ENCODE data around the gene PLK3.

DNA sequence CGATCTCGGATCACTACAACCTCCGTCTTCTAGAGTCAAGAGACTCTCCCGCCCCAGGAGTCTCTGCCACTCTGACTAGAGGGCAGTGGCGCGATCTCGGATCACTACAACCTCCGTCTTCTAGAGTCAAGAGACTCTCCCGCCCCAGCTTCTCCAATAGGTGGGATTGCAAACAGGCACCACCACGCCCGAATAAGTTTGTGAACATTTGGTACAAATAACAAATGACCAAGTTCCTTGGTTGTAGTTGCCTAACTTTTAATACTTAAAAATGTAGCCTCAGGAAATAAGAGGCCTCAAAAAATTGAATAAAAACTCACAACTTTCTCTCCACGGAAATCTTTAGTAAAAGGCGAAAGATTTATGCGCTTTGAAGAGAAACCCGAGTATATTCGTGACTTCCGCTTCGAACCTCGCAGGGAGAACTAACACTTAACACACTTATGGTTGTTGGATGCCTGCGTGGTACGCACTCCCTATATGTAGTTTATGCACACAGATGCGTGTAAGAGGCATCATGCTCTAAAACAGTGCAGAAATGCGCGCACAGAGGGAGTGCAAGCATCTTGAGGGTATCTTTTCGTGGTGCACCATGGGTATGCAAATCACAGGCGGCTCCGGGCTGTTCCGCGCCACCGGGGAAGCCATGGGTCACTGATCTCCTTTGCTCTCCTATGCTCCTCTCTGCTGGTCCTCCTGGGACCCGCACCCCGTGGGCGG, 19.6 kb downstream of the PLK3 start:
- TF ChIP-seq POLR2A (IDR thresholded peaks at IDR 0.05; ENCODE audit: borderline replicate concordance, extremely low read depth, insufficient read depth, insufficient read length), result peak; percentile 100
- TF ChIP-seq, protein P1, sequence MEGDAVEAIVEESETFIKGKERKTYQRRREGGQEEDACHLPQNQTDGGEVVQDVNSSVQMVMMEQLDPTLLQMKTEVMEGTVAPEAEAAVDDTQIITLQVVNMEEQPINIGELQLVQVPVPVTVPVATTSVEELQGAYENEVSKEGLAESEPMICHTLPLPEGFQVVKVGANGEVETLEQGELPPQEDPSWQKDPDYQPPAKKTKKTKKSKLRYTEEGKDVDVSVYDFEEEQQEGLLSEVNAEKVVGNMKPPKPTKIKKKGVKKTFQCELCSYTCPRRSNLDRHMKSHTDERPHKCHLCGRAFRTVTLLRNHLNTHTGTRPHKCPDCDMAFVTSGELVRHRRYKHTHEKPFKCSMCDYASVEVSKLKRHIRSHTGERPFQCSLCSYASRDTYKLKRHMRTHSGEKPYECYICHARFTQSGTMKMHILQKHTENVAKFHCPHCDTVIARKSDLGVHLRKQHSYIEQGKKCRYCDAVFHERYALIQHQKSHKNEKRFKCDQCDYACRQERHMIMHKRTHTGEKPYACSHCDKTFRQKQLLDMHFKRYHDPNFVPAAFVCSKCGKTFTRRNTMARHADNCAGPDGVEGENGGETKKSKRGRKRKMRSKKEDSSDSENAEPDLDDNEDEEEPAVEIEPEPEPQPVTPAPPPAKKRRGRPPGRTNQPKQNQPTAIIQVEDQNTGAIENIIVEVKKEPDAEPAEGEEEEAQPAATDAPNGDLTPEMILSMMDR (IDR thresholded peaks at IDR 0.05 in 2 of 3, conservative IDR thresholded peaks at IDR 0.05 in 1 of 3; ENCODE audit: borderline replicate concordance in 1 of 3, insufficient read depth in 1 of 3, low read depth in 2 of 3, low read length in 2 of 3), result 0 out of 6 replicates have a peak, but pooled peaks of 1 of the 3 experiments have one; percentile 9
- TF ChIP-seq ELF1 (IDR thresholded peaks at IDR 0.05; ENCODE audit: borderline replicate concordance, low read depth), result no peak; the same call in 1 of the 2 replicates
- TF ChIP-seq POLR2AphosphoS5 (IDR thresholded peaks at IDR 0.05; ENCODE audit: low read depth, low read length), result peak; percentile 99
- peak; percentile 52 for TF ChIP-seq RAD21 (IDR thresholded peaks at IDR 0.05; ENCODE audit: low read depth)
- TF ChIP-seq CBX3 (IDR thresholded peaks at IDR 0.05; ENCODE audit: low read depth), result peak; percentile 84
- TF ChIP-seq EZH2 (IDR thresholded peaks at IDR 0.05), result no peak
- no peak for TF ChIP-seq EZH2phosphoT487 (IDR thresholded peaks at IDR 0.05; ENCODE audit: borderline replicate concordance)
- TF ChIP-seq YY1 (IDR thresholded peaks at IDR 0.05; ENCODE audit: extremely low read depth, insufficient replicate concordance, low read depth, low read length), result peak; percentile 70
- peak; percentile 90 for TF ChIP-seq CEBPB (IDR thresholded peaks at IDR 0.05; ENCODE audit: low read depth)
- TF ChIP-seq SP1 (IDR thresholded peaks at IDR 0.05; ENCODE audit: low read depth), result peak; percentile 95
- TF ChIP-seq ZNF274 (IDR thresholded peaks at IDR 0.05; ENCODE audit: low read depth, low read length), result no peak
- TF ChIP-seq FOSL1 (IDR thresholded peaks at IDR 0.05; ENCODE audit: low read depth), result peak; percentile 65; the same call in 1 of the 2 replicates
